SK-N-SH (cell line): ENCODE measurements around the gene KCNN2. TPM values are rescaled to one million over a fixed set of nuclear protein-coding genes. Genes with fewer than 3 reads are reported as not detected.

Experiments used
- CTCF ChIA-PET: fragments of 300-600, 350-600 bp; formaldehyde crosslinking; extraction: SDS; loops from one replicate; lab custom pipeline; 2021; lab: Yijun Ruan, JAX
- POLR2A ChIA-PET: fragments of 350-600 bp; sonication (Branson Sonifier 250); formaldehyde crosslinking; extraction: SDS; loops from one replicate; lab custom pipeline; 2020; ENCODE audit warnings: antibody characterized with exemption, inconsistent platforms; lab: Yijun Ruan, JAX
- DNase-seq: peaks from one replicate; pipeline ENCODE4 v3.0.0; 2012
- H2AFZ ChIP-seq: fragments of 200-600 bp; sonication (generic); 2 replicates; pipeline ENCODE4 v1.8.1; 2016; ENCODE audit warnings: antibody characterized with exemption, mild to moderate bottlenecking, low read depth
- H3F3A ChIP-seq: fragments of 200-600 bp; sonication (generic); replicated peaks from 2 replicates; pipeline ENCODE3; 2016; ENCODE audit warnings: antibody characterized with exemption, mild to moderate bottlenecking; ENCODE audit not compliant: insufficient read depth
- H3K27ac ChIP-seq, 2 experiments: fragments of 200-500 bp in 1 of 2; fragments of 200-600 bp in 1 of 2; sonication (Bioruptor generic) in 1 of 2; sonication (generic), shearing (Covaris generic) in 1 of 2; 2 replicates each; pipeline versions ENCODE4 v1.5.1 to v1.6.1; 2014 to 2016; ENCODE audit warnings: low read depth in 2 of 2, inconsistent platforms in 1 of 2, low read length in 1 of 2, mild to moderate bottlenecking in 1 of 2, mixed read lengths in 1 of 2
- H3K27me3 ChIP-seq: fragments of 200-600 bp; sonication (generic), shearing (Covaris generic); 2 replicates; pipeline ENCODE4 v1.6.1; 2016; ENCODE audit warnings: mixed run types; ENCODE audit not compliant: insufficient read depth
- H3K36me3 ChIP-seq, 2 experiments: fragments of 200-500 bp in 1 of 2; fragments of 200-600 bp in 1 of 2; sonication (Bioruptor generic) in 1 of 2; sonication (generic) in 1 of 2; replicated peaks in 1 of 2; 2 replicates each; pipeline versions ENCODE3 to v1.5.1; 2014 to 2016; ENCODE audit warnings: low read length in 1 of 2, mild to moderate bottlenecking in 1 of 2; ENCODE audit not compliant: insufficient read depth in 2 of 2, control insufficient read depth in 1 of 2
- H3K4me1 ChIP-seq, 2 experiments: fragments of 200-500 bp in 1 of 2; fragments of 200-600 bp in 1 of 2; sonication (Bioruptor generic) in 1 of 2; sonication (generic), shearing (Covaris generic) in 1 of 2; 2 replicates each; pipeline versions ENCODE4 v1.5.1 to v1.6.1; 2014 to 2016; ENCODE audit warnings: low read depth in 1 of 2, low read length in 1 of 2, mixed run types in 1 of 2; ENCODE audit not compliant: insufficient read depth in 2 of 2, control insufficient read depth in 1 of 2
- H3K4me2 ChIP-seq: fragments of 200-600 bp; sonication (generic), shearing (Covaris generic); 2 replicates; pipeline ENCODE4 v1.6.1; 2017; ENCODE audit warnings: mixed run types
- H3K4me3 ChIP-seq, 2 experiments: fragments of 200-500 bp in 1 of 2; fragments of 200-600 bp in 1 of 2; sonication (Bioruptor generic) in 1 of 2; sonication (generic), shearing (Covaris generic) in 1 of 2; 2 replicates each; pipeline versions ENCODE4 v1.5.1 to v1.8.1; 2014 to 2016; ENCODE audit warnings: low read depth in 2 of 2, inconsistent platforms in 1 of 2, low read length in 1 of 2, mild to moderate bottlenecking in 1 of 2, mixed read lengths in 1 of 2, moderate library complexity in 1 of 2
- H3K79me2 ChIP-seq: fragments of 200-600 bp; sonication (generic); 2 replicates; pipeline ENCODE4 v1.8.1; 2017; ENCODE audit warnings: mild to moderate bottlenecking; ENCODE audit not compliant: insufficient read depth
- H3K9ac ChIP-seq: fragments of 200-600 bp; sonication (generic); 2 replicates; pipeline ENCODE4 v1.6.1; 2017; ENCODE audit warnings: mixed run types
- H3K9me2 ChIP-seq: fragments of 200-600 bp; sonication (generic); 2 replicates; pipeline ENCODE4 v1.6.1; 2017; ENCODE audit warnings: mixed run types
- H3K9me3 ChIP-seq: fragments of 200-600 bp; sonication (generic); 2 replicates; pipeline ENCODE4 v1.6.1; 2017; ENCODE audit warnings: mixed run types, mild to moderate bottlenecking, moderate library complexity
- H4K20me1 ChIP-seq: fragments of 200-600 bp; sonication (generic); 2 replicates; pipeline ENCODE4 v1.6.1; 2017; ENCODE audit warnings: mild to moderate bottlenecking, mixed run types; ENCODE audit not compliant: insufficient read depth
- CHD2 ChIP-seq: fragments of 150-350 bp; IDR thresholded peaks from 2 replicates; pipeline ENCODE4 v1.6.1; 2018; ENCODE audit warnings: low read length; ENCODE audit not compliant: partially characterized antibody
- ELF1 ChIP-seq: IDR thresholded peaks from 2 replicates; pipeline ENCODE4 v1.4.0; 2012
- EZH2phosphoT487 ChIP-seq: fragments of 200-600 bp; sonication (generic); IDR thresholded peaks from 2 replicates; pipeline ENCODE4 v1.6.1; 2017; ENCODE audit warnings: low read depth, mixed run types, mild to moderate bottlenecking, antibody characterized with exemption, moderate library complexity, borderline replicate concordance
- FOSL2 ChIP-seq: IDR thresholded peaks from 2 replicates; pipeline ENCODE4 v1.4.0; 2012; ENCODE audit warnings: low read depth, mild to moderate bottlenecking, moderate library complexity, borderline replicate concordance
- FOXM1 ChIP-seq: IDR thresholded peaks from 2 replicates; pipeline ENCODE4 v1.4.0; 2012; ENCODE audit warnings: low read depth, mild to moderate bottlenecking
- GATA2 ChIP-seq: sonication (generic); formaldehyde crosslinking; IDR thresholded peaks from 2 replicates; pipeline ENCODE4 v1.5.0; 2020; ENCODE audit warnings: mild to moderate bottlenecking, missing genetic modification reagents
- MXI1 ChIP-seq: IDR thresholded peaks from 2 replicates; pipeline ENCODE4 v1.6.1; 2012; ENCODE audit warnings: mild to moderate bottlenecking, low read depth, low read length, improper control_type of control experiment
- NFIC ChIP-seq: IDR thresholded peaks from 2 replicates; pipeline ENCODE4 v1.4.0; 2012; ENCODE audit warnings: borderline replicate concordance
- POLR2AphosphoS5 ChIP-seq: IDR thresholded peaks from 2 replicates; pipeline ENCODE4 v1.6.1; 2012; ENCODE audit warnings: low read depth, low read length
- RAD21 ChIP-seq: IDR thresholded peaks from 2 replicates; pipeline ENCODE4 v1.6.1; 2012; ENCODE audit warnings: mild to moderate bottlenecking, low read length
- RFX5 ChIP-seq: IDR thresholded peaks from 2 replicates; pipeline ENCODE4 v1.6.1; 2012; ENCODE audit warnings: mild to moderate bottlenecking, improper control_type of control experiment, low read length
- SMC3 ChIP-seq: IDR thresholded peaks from 2 replicates; pipeline ENCODE4 v1.6.1; 2012; ENCODE audit warnings: low read depth, low read length, improper control_type of control experiment
- TAF1 ChIP-seq: IDR thresholded peaks from 2 replicates; pipeline ENCODE4 v1.6.1; 2012; ENCODE audit warnings: low read depth, mild to moderate bottlenecking, low read length, moderate library complexity, borderline replicate concordance
- TCF12 ChIP-seq: IDR thresholded peaks from 2 replicates; pipeline ENCODE4 v1.4.0; 2012
- YY1 ChIP-seq: IDR thresholded peaks from 2 replicates; pipeline ENCODE4 v1.4.0; 2012; ENCODE audit warnings: low read depth, mild to moderate bottlenecking
- WGBS: methylation state at CpG from one replicate; pipeline ENCODE4 v1.1.6; 2017; ENCODE audit warnings: low lambda C conversion rate; 5-methylcytosine and 5-hydroxymethylcytosine counted together
- polyA plus RNA-seq, 3 experiments: library from polyadenylated mRNA; depleted of rRNA; stranded (reverse); fragments of >200 nt; gene quantifications; 2 replicates each; pipeline ENCODE4 v1.2.3, GENCODE V29; 2012
- TF ChIP-seq, protein P1 (sequence below): fragments of 200-600 bp; sonication (generic); IDR thresholded peaks from 2 replicates; pipeline ENCODE4 v1.6.1; 2017; ENCODE audit warnings: antibody characterized with exemption, mild to moderate bottlenecking, moderate library complexity
- TF ChIP-seq, protein P2 (sequence below): fragments of 150-350 bp; IDR thresholded peaks from 2 replicates; pipeline ENCODE4 v1.6.1; 2016; ENCODE audit warnings: mild to moderate bottlenecking, low read depth, low read length
- TF ChIP-seq, protein P3 (sequence below): IDR thresholded peaks from 2 replicates; pipeline ENCODE4 v1.4.0; 2012; ENCODE audit warnings: low read depth
- TF ChIP-seq, protein P4 (sequence below): IDR thresholded peaks from 2 replicates; pipeline ENCODE4; 2012

Gene KCNN2
- polyA plus RNA-seq, 1 of the 3 experiments (the other 2 are of a cell fraction), result not detected

DNA sequence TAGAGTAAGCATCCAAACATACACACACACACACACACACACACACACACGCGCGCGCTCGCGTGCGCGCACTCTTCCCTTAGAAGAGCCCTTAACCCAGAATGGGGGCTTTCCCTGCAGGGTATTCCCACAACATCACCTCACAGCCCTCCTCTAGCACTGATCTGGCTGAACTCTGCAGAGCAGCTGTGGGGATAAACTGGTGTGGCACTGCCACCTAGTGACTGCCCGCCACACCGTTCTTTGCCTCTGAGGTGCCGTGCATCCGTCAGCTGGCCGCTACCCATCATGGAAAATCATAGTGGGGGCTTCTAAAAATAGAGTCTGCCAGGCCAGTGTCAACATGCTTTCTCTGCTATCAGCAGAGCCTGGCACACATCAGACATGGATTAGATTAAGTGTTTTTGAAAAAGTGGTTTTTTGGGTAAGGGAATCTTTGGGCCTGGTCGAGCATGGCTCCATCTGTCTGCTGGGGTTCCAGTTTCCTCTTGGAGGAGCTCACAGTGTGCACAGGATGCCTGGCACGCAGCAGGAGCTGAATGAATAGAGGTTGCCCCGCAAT lies 88.1 kb downstream of the KCNN2 start:
- Histone ChIP-seq H3K27me3 (no peaks in the 10 kb centered on the region), H3K9me2 (no peaks in the 10 kb centered on the region), H2AFZ (no peak overlapping the region), H3K4me2 (peak overlapping the region; percentile 60; the same call in 1 of the 2 replicates), H4K20me1 (no peaks in the 10 kb centered on the region), H3K9ac (no peak overlapping the region), H3K79me2 (no peaks in the 10 kb centered on the region), H3K36me3 (no peaks in the 10 kb centered on the region), H3K4me1 (peaks cover 0 to 4% of the 10 kb centered on the region in 2 experiments; a peak in 1 of 4 replicates), H3F3A (no peaks in the 10 kb centered on the region), H3K9me3 (no peaks in the 10 kb centered on the region), H3K4me3 (peak overlapping the region in 1 of 2 experiments; percentile 46; a peak in 1 of 4 replicates), H3K27ac (no peak overlapping the region)
- peak; percentile 74 for DNase-seq
- WGBS, result under 1% methylated on average over 16 of the region's 16 CpGs
- TF ChIP-seq RAD21, result peak; percentile 88
- no peak for TF ChIP-seq MXI1
- peak; percentile 81 for TF ChIP-seq SMC3
- TF ChIP-seq, protein P1, sequence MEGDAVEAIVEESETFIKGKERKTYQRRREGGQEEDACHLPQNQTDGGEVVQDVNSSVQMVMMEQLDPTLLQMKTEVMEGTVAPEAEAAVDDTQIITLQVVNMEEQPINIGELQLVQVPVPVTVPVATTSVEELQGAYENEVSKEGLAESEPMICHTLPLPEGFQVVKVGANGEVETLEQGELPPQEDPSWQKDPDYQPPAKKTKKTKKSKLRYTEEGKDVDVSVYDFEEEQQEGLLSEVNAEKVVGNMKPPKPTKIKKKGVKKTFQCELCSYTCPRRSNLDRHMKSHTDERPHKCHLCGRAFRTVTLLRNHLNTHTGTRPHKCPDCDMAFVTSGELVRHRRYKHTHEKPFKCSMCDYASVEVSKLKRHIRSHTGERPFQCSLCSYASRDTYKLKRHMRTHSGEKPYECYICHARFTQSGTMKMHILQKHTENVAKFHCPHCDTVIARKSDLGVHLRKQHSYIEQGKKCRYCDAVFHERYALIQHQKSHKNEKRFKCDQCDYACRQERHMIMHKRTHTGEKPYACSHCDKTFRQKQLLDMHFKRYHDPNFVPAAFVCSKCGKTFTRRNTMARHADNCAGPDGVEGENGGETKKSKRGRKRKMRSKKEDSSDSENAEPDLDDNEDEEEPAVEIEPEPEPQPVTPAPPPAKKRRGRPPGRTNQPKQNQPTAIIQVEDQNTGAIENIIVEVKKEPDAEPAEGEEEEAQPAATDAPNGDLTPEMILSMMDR, result peak; percentile 84
- ChIA-PET CTCF (interaction anchor here (0.6 to 6.3 kb wide), 39 partner anchors 10 to 1169 kb away, joined by 3 to 72 read pairs (median 4); no protein-coding TSS in a partner anchor), POLR2A (no interaction called here)

DNA sequence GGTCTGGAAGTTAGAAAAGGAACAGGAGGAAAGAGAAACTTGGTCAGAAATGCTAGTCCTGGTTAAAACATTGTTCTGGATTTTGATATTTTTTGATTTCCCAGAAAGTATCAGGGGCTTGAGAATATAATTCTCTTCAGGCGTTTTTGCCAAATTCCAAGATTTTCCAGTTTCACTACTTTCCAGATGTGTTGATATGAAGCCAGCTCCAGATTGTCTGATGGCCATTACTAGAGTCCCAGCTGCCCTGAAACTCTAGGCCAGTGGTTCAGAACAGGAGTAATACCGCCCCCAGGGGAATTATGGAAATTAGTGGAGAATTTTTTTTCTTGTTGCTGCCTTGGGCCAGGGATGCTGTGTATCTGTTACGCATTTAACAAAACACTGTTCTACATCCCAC lies 88.6 kb downstream of the KCNN2 start:
- Histone ChIP-seq H3K27ac (no peak overlapping the region), H3K4me2 (peak overlapping the region; percentile 60; the same call in 1 of the 2 replicates), H3K9me3 (no peaks in the 10 kb centered on the region), H4K20me1 (no peaks in the 10 kb centered on the region), H3F3A (no peaks in the 10 kb centered on the region), H3K9me2 (no peaks in the 10 kb centered on the region), H3K36me3 (no peaks in the 10 kb centered on the region), H3K4me3 (no peak overlapping the region), H3K9ac (no peak overlapping the region), H3K4me1 (peaks cover 0 to 4% of the 10 kb centered on the region in 2 experiments; a peak in 1 of 4 replicates), H3K27me3 (no peaks in the 10 kb centered on the region), H3K79me2 (no peaks in the 10 kb centered on the region), H2AFZ (no peak overlapping the region)
- ChIA-PET POLR2A (no interaction called here), CTCF (interaction anchor here (0.6 to 6.3 kb wide), 38 partner anchors 11 to 1170 kb away, joined by 3 to 72 read pairs (median 4); no protein-coding TSS in a partner anchor)
- peak; percentile 11 for DNase-seq
- no peak for TF ChIP-seq TCF12
- TF ChIP-seq, protein P2, sequence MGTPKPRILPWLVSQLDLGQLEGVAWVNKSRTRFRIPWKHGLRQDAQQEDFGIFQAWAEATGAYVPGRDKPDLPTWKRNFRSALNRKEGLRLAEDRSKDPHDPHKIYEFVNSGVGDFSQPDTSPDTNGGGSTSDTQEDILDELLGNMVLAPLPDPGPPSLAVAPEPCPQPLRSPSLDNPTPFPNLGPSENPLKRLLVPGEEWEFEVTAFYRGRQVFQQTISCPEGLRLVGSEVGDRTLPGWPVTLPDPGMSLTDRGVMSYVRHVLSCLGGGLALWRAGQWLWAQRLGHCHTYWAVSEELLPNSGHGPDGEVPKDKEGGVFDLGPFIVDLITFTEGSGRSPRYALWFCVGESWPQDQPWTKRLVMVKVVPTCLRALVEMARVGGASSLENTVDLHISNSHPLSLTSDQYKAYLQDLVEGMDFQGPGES, result no peak
- no peak for TF ChIP-seq TAF1
- no peak for TF ChIP-seq EZH2phosphoT487
- no peak for TF ChIP-seq GATA2 (CRISPR knock-in tag)
- TF ChIP-seq, protein P3, sequence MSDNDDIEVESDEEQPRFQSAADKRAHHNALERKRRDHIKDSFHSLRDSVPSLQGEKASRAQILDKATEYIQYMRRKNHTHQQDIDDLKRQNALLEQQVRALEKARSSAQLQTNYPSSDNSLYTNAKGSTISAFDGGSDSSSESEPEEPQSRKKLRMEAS, result no peak
- no peak for TF ChIP-seq ELF1
- TF ChIP-seq YY1, result no peak
- TF ChIP-seq RAD21, result no peak
- TF ChIP-seq SMC3, result no peak
- TF ChIP-seq RFX5, result no peak
- TF ChIP-seq CHD2, result no peak
- TF ChIP-seq, protein P4, sequence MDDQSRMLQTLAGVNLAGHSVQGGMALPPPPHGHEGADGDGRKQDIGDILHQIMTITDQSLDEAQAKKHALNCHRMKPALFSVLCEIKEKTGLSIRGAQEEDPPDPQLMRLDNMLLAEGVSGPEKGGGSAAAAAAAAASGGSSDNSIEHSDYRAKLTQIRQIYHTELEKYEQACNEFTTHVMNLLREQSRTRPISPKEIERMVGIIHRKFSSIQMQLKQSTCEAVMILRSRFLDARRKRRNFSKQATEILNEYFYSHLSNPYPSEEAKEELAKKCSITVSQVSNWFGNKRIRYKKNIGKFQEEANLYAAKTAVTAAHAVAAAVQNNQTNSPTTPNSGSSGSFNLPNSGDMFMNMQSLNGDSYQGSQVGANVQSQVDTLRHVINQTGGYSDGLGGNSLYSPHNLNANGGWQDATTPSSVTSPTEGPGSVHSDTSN, result no peak
- TF ChIP-seq FOSL2, result no peak
- no peak for TF ChIP-seq FOXM1
- TF ChIP-seq POLR2AphosphoS5, result no peak
- TF ChIP-seq NFIC, result no peak
- 10% methylated on average over 3 of the region's 3 CpGs for WGBS
